GM19468 (cell line): Measurements from ENCODE around the gene NCAN.
A peak's percentile ranks its signal among the peaks of the same experiment; 100 is the strongest.
"Not testable (repeated sequence)": the region's sequence is repeated elsewhere in the genome, so short reads cannot be mapped to it uniquely, and the experiment has no call there.

Source experiments
- ATAC-seq: cut with Tn5 transposase; IDR thresholded peaks from one replicate; pipeline ENCODE4 v1.9.1; 2021; ENCODE audit warnings: mild to moderate bottlenecking, moderate library complexity, moderate number of reproducible peaks; ENCODE audit not compliant: unreplicated experiment; ENCODE audit errors: extremely low read depth

NCAN gene

DNA sequence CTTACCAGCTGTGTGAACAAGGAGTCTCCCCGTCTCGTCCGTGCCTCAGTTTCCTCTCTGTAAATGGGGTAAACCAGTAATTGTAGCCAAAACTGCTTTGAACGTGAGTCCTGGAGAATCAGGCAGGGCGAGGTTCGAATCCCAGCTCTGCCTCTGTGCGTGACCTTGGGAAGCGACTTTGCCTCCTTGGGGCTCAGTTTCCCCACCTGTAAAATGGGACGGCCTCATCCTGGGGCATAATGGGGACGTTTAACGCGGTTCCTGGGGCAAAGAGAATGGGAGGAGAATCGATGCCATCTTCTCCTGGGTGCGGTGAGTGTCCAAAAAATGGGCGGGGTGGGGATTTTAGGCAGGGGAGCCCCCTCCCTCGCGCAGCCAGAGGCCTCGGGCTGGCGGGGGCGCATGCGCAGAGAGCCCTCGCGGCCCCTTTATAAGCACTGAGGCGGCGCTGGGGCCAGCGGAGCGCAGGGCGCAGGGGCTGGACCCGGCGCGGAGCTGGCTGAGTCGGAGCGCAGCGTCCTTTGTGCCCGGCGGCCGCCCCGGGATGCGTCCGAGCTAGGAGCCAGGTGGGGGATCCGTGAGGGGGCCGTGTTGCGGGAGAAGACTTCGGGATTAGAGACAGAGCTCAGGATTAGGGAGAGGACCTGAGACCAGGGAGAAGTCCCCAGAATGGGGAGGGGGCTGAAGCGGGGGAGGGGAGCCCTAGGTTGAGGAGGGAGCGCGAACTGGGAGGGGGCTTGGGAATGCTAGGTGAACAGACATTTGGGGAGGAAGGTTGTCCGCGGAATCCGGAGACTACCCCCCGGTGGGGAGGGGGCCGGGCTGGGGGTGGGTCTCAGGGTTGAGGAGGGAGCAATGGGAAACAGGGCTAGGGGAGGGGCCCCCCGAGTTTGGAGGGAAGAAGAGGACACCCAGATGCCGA, at the start of gene NCAN:
Gene NCAN, plus strand, starts transcription at position 460 of the 922 bp plus-strand sequence. CDS start 4,996 bp downstream, outside the sequence.
- ATAC-seq: no peak

- no peak for ATAC-seq
These were observed 49.3 kb upstream of the NCAN start for GRCh38 chr19:19162495-19162894.

GRCh38 chr19:19165396-19165795, 46.4 kb upstream of the NCAN start:
- no peak for ATAC-seq

- ATAC-seq: no peak
These were observed 44.1 kb upstream of the NCAN start for GRCh38 chr19:19167612-19168011.

DNA sequence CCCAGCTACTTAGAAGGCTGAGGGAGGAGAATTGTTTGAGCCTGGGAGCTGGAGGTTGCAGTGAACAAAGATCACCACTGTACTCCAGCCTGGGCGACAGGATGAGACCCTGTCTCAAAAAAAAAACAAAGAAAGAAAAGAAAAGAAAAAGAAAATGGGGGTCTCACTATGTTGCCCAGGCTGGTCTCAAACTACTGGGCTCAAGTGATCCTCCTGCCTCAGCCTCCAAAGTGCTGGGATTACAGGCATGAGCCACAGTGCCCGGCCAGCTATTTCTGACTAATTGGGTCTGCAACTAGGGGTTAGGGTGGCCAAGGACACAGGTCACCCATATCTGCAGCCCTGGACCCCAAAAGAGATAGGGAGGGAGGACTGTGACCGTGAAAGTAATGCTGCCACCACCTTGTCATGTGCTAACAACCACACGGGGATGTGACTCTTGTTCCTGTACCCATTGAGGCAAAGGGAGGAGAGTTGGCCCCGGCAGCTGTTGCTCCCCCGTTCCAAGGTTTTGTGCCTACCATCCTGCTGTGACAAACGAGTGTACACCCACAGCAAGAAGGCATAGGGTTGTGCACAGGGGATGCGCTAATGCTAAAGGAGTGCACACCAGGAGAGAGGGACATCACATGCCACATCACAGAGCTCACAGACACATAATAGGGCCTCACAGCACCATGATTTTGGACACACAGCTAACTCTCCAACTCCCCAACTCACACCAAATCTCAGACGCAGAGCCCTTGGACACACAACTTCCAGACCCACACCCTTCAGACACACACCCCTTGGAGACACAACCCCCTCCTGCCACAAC, 42.3 kb upstream of the NCAN start:
- ATAC-seq: no peak

- peak; percentile 74 for ATAC-seq
These were observed 41.5 kb upstream of the NCAN start, which contains the start of gene MEF2B for GRCh38 chr19:19170053-19170872. Gene MEF2B (minus strand): TSS chr19:19170263. CDS start chr19:19150735, 19,528 bp downstream.

GRCh38 chr19:19170873-19171672, 40.7 kb upstream of the NCAN start:
- ATAC-seq: no peak

DNA sequence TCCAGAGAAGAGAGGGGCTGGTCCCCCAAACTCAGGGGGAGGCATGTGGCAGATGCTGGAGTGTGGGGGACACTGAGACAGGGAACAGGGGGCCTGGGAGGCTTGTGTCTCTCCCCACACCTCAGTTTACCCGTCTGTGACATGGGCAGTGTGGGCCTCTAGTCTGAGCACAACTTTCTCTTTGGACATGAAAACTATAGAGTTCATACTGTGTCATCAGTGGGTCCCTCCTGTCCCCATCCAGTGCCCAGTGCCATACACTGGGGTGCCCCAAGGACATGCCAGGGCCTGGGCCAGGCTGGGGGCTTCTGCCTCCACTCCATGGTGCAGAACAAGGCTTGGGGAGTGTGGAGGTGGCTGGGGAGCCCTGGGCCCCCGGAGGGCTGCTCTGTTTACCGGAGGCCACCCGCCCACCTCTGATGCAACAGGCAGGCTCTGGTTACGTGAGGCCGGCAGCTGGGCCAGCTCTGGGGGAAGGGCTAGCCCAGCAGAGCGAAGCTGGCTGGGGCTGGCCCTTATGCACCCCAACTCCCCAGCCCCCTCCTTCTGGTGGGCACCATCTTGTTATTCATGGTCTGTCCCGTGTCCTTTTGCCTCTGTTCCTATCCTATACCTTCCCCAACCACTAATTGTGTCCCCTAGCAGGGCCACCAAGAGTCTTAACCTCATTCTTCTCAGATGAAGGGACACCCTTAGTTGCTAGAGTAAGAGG, 39.8 kb upstream of the NCAN start:
- no peak for ATAC-seq

- ATAC-seq: not testable (repeated sequence)
These were observed 38.5 kb upstream of the NCAN start for GRCh38 chr19:19173243-19173642.

- no peak for ATAC-seq
These were observed 34.8 kb upstream of the NCAN start for GRCh38 chr19:19176950-19177349.

DNA sequence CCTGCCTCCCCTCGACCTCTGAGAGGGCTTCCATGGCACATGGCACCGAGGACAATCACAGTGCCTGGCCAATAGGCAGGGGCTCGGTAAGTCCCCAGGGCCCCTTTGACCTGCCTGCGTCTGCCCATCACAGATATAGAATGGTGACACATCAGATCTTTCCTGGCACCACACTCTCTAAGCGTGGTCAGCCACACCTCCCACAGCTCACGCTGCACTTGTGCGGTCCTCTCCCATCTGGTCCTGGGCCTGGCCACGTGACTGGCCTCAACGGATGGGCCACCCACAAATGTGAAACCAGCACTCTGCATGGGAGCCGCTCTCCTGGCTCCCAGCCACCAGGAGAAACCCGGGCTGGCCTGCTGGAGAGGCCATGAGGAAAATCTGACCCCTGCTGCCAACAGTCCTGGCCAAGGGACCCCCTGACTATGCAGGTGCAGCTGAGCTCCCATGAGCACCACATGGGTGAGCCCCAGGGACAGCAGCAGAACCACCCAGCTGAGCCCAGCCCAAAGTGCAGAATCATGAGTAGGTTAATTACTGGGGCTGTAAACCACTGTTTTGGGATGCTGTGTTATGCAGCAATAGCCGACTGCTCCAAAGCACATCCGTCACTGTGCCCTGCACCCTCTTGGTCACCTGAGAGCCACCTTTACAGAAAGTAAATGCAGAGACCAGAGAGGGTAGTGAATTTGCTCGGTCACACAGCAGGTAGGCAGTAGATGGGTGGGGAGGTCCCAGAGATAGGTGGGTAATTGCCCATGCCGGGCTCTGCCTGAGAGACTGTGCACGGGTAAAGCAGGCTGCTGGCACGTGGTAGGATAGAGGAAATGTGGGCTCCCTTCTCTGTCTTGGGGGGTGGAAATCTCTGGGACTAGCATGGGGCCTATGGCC, 32.0 kb upstream of the NCAN start:
- ATAC-seq: no peak

DNA sequence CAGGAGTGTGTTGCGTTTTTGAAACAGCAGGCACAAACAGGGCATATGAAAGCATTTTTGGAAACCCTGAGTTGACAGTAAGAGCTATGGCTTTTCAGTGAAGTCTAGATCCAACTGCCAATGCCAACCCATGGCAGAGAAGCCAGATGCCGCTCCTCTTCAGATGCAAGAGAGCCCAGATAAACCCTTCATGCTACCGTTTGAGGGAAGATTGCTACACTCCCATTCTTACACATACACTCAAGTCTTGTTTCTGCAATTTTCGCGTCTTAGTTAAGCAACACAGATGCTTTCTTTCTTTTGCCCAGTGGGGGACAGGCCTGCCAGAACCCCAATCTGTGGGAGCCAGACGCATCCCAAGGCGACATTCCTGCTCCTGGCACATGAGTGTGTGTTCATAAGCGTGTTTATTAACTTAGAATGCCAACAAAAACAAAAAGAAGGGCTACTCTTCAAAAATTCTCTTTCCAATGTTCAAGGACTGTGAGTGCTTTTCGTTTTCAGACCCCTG, 30.2 kb upstream of the NCAN start:
- no peak for ATAC-seq

DNA sequence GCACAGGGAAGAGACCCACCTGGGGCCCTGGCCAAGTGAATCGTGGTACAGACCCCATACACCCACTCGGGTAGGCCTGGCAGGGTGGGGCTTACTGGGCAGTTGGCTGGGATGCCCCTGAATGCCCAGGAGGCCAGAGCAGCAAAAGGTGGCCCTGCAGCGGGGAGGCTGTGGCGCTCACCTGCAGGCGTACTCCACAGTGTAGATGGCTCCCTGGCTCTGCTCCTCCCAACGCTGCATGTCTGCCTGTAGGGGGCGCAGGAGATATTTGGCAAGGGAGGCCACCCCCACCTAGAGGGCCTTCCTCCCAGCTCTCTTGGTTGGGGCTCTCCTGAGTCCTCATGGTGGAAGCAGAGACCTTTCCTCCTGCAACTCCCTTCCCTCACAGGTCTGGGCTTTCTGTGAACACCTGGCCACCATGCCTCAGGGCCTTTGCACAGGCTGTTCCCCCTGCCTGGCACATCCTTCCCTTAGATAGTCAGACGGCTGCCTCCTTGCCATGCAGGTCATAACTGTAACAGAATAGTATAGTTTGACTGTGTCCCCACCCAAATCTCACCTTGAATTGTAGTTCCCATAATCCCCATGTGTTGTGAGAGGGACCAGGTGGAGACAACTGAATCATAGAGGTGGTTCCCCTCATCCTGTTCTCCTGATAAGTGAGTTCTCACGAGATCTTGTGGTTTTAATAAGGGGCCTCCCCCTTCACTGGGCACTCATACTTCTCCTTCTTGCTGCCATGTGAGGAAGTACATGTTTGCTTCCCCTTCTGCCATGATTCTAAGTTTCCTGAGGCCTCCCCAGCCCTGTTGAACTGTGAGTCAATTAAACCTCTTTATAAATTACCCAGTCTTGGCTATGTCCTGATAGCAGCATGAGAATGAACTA, 25.7 kb upstream of the NCAN start:
- no peak for ATAC-seq

GRCh38 chr19:19186742-19187141, 25.0 kb upstream of the NCAN start:
- ATAC-seq: no peak

GRCh38 chr19:19191768-19192077, 20.0 kb upstream of the NCAN start:
- ATAC-seq: no peak

DNA sequence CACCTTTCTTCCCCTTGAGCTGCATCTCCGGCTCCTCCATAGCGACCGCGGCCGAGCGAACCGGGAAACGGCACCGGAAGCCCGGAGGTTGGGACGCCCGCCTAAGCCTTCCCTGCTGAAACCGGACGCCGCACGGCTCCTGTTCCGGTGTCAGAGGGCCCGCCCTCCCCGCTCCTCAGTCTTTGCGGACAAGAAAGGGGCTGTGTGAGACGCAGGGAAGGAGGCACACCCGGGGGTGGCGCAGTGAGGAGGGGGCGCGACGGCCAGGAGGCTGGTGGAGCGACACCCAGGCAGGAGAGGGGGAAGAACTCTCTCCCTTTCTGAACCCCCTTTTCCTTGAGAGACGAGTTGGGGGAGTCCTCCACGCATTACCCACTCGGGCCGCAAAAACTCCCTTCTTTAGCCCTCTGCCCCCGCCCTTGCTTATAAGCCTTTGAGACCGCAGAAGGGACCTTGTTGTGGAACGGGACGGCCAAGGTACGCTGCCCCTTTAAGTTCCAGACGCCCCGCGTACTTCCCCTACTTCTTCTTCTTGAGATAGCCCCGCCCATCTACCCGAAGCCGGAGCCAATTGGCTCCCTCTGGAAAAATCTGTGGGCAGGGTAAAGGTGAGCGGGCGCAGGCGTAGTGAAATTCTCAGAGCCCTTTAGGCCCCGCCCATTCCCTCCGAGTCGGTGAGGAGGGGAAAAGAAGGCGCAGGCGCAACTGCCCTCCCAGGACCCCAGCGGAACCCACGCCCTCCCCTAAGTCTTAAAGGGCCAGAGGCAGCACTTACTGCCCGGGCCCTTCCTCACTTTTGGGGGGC, 19.5 kb upstream of the NCAN start, which contains the start of the genes BORCS8 and RFXANK:
Gene BORCS8, minus strand, starts transcription at position 75 of the 805 bp plus-strand sequence. Its CDS starts 35 bp downstream, at position 40.
Gene RFXANK, plus strand, starts transcription at position 181 of the 805 bp plus-strand sequence. CDS start 1,689 bp downstream, outside the sequence.
- peak; percentile 77 for ATAC-seq
